Brain microvascular endothelial cell (primary cell): ENCODE data around the gene USP6NL.

ENCODE experiments used
- DNase-seq: peaks from one replicate; pipeline ENCODE4 v3.0.0-alpha.2; 2020
- H3K27ac ChIP-seq: fragments of 250-450 bp; sonication (Bioruptor Pico); 2 replicates; pipeline ENCODE4 v1.5.1; 2020; ENCODE audit warnings: mild to moderate bottlenecking, moderate library complexity
- H3K27me3 ChIP-seq: fragments of 250-450 bp; sonication (Bioruptor Pico); replicated peaks from 2 replicates; pipeline ENCODE4 v1.5.1; 2020; ENCODE audit warnings: mild to moderate bottlenecking
- H3K36me3 ChIP-seq: fragments of 250-450 bp; sonication (Bioruptor Pico); replicated peaks from 2 replicates; pipeline ENCODE4 v1.5.1; 2020; ENCODE audit warnings: mild to moderate bottlenecking
- H3K4me3 ChIP-seq: 2 replicates; pipeline ENCODE4 v1.5.1; 2011; ENCODE audit warnings: low read depth, mild to moderate bottlenecking, control low read depth, low read length, moderate library complexity
- in situ Hi-C: cut with HindIII; loops from 2 replicates; pipeline ENCODE4 v1.10.0; 2017; ENCODE audit warnings: low sequenced_read_pairs, low pct_ligation_motif_present
- TF ChIP-seq, protein P1 (sequence below): IDR thresholded peaks from 2 replicates; pipeline ENCODE4 v1.5.1; 2011; ENCODE audit warnings: low read depth, mild to moderate bottlenecking, moderate library complexity, low read length, control low read depth, inconsistent platforms; ENCODE audit errors: missing control alignments

USP6NL gene

GRCh38 chr10:11612021-11613001 is 861 bp upstream of the USP6NL start:
- no peak overlapping the region for H3K27ac ChIP-seq
- in situ Hi-C loops: no loop called here

DNA sequence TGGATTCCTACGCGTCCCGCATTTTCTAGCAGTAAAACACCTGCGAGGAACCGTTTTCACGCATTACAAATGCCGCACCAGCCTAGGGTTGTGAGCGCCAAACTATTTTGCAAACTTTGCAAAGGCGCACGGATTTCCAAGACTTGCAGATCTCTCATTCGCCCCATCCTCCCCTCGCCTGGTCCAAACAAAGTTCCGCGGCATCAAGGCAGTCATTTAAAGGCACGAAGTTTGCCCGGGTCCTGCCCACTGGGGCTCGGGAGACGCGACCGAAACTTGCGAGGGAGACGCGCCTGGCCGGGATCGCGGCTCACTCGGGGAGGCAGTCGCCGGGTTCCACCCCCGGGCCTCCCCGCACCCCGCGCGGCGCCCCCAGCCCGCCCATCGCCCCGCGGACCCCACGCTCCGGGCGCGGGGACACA is 613 bp downstream of the USP6NL start:
- H3K36me3 ChIP-seq: no peaks in the 10 kb centered on the region
- peak overlapping the region; percentile 50 for H3K27ac ChIP-seq
- no peaks in the 10 kb centered on the region for H3K27me3 ChIP-seq
- peak; percentile 23 for DNase-seq
- peak overlapping the region; percentile 81 for H3K4me3 ChIP-seq
- in situ Hi-C loops: no loop called here
- TF ChIP-seq, protein P1, sequence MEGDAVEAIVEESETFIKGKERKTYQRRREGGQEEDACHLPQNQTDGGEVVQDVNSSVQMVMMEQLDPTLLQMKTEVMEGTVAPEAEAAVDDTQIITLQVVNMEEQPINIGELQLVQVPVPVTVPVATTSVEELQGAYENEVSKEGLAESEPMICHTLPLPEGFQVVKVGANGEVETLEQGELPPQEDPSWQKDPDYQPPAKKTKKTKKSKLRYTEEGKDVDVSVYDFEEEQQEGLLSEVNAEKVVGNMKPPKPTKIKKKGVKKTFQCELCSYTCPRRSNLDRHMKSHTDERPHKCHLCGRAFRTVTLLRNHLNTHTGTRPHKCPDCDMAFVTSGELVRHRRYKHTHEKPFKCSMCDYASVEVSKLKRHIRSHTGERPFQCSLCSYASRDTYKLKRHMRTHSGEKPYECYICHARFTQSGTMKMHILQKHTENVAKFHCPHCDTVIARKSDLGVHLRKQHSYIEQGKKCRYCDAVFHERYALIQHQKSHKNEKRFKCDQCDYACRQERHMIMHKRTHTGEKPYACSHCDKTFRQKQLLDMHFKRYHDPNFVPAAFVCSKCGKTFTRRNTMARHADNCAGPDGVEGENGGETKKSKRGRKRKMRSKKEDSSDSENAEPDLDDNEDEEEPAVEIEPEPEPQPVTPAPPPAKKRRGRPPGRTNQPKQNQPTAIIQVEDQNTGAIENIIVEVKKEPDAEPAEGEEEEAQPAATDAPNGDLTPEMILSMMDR: no peak

More at GRCh38 chr10:11612021-11613001, 861 bp upstream of the USP6NL start:
- H3K36me3 ChIP-seq: no peaks in the 10 kb centered on the region
- H3K27me3 ChIP-seq: no peaks in the 10 kb centered on the region
- TF ChIP-seq, protein P1: no peak
- no peak for DNase-seq
- peak overlapping the region; percentile 81 for H3K4me3 ChIP-seq

GRCh38 chr10:11610166-11610825 is 1.2 kb downstream of the USP6NL start:
- TF ChIP-seq, protein P1: no peak
- no peak for DNase-seq
- Histone ChIP-seq H3K27ac (no peak overlapping the region), H3K4me3 (peak overlapping the region; percentile 81), H3K27me3 (no peaks in the 10 kb centered on the region), H3K36me3 (no peaks in the 10 kb centered on the region)
- in situ Hi-C loops: no loop called here

- TF ChIP-seq, protein P1: no peak
- no peaks in the 10 kb centered on the region for H3K36me3 ChIP-seq
- in situ Hi-C loops: no loop called here
- H3K27me3 ChIP-seq: no peaks in the 10 kb centered on the region
- H3K4me3 ChIP-seq: no peak overlapping the region
- no peak overlapping the region for H3K27ac ChIP-seq
- no peak for DNase-seq
Measured at GRCh38 chr10:11609492-11610093, 1.9 kb downstream of the USP6NL start.

- H3K36me3 ChIP-seq: no peaks in the 10 kb centered on the region
- in situ Hi-C loops: no loop called here
- H3K27me3 ChIP-seq: no peaks in the 10 kb centered on the region
- no peak overlapping the region for H3K4me3 ChIP-seq
- DNase-seq: peak; percentile 14
- no peak overlapping the region for H3K27ac ChIP-seq
- TF ChIP-seq, protein P1: no peak
Measured at GRCh38 chr10:11609052-11609451, 2.4 kb downstream of the USP6NL start.
